ENCODE results near the gene FGF14. TPM values are rescaled to one million over a fixed set of nuclear protein-coding genes. Genes with fewer than 3 reads are reported as not detected.

FGF14 gene
- total RNA-seq, 1 donor from 2014 or later = 0.22 TPM

DNA sequence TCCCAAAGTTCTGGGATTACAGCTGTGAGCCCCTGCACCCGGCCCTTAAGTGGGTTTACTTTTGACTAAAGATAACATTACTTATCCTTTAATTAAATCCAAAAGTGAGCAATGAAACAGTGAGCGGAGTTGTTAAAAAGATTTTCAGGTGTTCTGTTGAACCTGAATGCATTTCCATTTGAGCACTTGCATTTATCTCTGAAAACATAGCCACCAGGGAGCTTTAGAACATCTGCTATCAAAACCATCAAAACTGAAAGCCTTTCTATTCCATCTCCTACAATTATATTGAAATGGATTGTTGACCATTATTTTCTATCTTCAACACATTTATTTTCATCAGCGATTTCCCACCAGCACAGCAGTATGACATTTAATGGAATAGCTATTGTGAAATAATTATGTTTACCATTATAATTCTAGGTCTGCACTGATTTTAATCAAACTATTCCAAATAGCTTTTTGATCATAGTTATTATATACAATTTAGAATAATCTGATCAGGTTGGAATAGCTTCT is 269.0 kb downstream of the FGF14 start:
- Mint-ChIP-seq H3K4me3 (ENCODE audit: unreplicated experiment) (no peak overlapping the region), H3K27ac (ENCODE audit: unreplicated experiment) (no peak overlapping the region), H3K4me1 (ENCODE audit: low read depth) (no peaks in the 10 kb centered on the region), H3K27me3 (ENCODE audit: low read depth) (peaks cover 26% of the 10 kb centered on the region), H3K36me3 (ENCODE audit: low read depth) (no peaks in the 10 kb centered on the region), H3K9me3 (ENCODE audit: low read depth) (no peaks in the 10 kb centered on the region)
- TF ChIP-seq, protein P1, sequence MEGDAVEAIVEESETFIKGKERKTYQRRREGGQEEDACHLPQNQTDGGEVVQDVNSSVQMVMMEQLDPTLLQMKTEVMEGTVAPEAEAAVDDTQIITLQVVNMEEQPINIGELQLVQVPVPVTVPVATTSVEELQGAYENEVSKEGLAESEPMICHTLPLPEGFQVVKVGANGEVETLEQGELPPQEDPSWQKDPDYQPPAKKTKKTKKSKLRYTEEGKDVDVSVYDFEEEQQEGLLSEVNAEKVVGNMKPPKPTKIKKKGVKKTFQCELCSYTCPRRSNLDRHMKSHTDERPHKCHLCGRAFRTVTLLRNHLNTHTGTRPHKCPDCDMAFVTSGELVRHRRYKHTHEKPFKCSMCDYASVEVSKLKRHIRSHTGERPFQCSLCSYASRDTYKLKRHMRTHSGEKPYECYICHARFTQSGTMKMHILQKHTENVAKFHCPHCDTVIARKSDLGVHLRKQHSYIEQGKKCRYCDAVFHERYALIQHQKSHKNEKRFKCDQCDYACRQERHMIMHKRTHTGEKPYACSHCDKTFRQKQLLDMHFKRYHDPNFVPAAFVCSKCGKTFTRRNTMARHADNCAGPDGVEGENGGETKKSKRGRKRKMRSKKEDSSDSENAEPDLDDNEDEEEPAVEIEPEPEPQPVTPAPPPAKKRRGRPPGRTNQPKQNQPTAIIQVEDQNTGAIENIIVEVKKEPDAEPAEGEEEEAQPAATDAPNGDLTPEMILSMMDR (IDR thresholded peaks at IDR 0.05) = no peak
- DNase-seq (ENCODE audit: low spot score) = no peak

DNA sequence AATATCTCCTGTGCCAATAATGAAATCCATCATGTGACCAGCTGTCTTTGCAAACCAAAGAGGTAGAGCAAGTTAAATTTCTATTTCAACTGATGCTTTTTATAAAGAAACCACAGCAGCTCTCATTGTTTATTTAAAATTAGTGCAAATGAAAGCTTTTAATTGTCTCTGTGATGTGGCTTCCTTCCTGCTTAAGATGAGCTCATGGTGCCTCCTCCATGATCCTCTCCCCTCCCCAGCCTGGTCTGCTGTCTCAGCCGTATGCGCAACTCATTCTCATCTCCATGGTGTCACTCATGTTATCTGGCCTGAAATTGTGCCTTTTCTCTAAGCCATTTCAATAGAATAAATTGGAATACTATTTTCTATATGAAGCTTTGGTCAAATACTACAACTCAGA is 270.6 kb downstream of the FGF14 start:
- DNase-seq (ENCODE audit: low spot score) = no peak
- TF ChIP-seq, protein P1 (IDR thresholded peaks at IDR 0.05) = no peak
- Mint-ChIP-seq H3K9me3 (ENCODE audit: low read depth) (no peaks in the 10 kb centered on the region), H3K4me1 (ENCODE audit: low read depth) (no peaks in the 10 kb centered on the region), H3K27me3 (ENCODE audit: low read depth) (peaks cover 27% of the 10 kb centered on the region), H3K4me3 (ENCODE audit: unreplicated experiment) (no peak overlapping the region), H3K27ac (ENCODE audit: unreplicated experiment) (no peak overlapping the region), H3K36me3 (ENCODE audit: low read depth) (no peaks in the 10 kb centered on the region)

DNA sequence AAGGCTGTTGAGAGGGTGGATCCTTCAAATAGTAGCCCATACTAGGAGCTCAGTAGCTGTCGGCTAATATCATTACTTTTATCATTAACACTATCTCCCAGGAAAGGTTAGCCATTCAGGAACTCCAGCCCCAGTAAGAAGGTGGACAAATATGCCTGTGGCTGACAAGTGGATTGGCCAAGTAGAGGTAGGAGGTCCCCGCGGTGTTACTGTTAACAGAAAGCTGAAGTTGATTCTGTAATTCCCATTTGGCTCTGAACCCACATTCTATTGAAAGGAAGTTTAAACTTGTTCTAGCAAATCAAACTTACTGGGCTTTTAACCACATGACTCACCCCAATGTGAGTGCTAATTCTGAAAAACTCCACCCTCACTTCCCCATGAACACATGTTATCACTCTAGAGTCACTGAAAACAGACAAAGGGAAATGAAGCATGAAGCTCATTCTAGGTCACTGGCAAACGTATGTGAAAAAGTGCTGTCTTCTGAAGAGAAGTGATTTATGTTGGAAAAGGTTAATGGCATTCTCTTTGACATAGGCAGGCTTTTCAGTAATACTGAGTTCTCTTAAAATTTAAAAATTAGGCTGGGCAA is 273.5 kb downstream of the FGF14 start:
- Mint-ChIP-seq H3K27ac (ENCODE audit: unreplicated experiment) (no peak overlapping the region), H3K36me3 (ENCODE audit: low read depth) (no peaks in the 10 kb centered on the region), H3K9me3 (ENCODE audit: low read depth) (no peaks in the 10 kb centered on the region), H3K4me3 (ENCODE audit: unreplicated experiment) (no peak overlapping the region), H3K4me1 (ENCODE audit: low read depth) (no peaks in the 10 kb centered on the region), H3K27me3 (ENCODE audit: low read depth) (peaks cover 40% of the 10 kb centered on the region)
- no peak for DNase-seq (ENCODE audit: low spot score)
- TF ChIP-seq, protein P1 (IDR thresholded peaks at IDR 0.05) = no peak

DNA sequence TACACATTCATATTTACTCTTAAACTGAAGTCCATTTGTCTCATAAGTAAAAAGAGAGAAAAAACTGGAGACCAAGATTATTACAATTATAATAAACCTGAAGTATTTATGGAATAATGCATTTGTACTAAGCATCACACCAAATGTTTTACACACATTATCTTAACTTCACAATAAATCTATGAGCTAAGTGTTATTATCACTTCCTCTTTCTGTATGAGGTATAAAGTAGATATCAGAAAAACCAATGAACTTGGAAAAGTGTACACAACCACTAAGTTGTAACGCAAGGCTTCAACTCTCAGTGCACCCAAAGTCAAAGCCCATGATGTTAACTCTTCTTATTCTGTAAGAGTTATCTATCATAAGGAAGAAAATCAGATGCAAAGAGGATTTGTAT is 274.7 kb downstream of the FGF14 start:
- TF ChIP-seq, protein P1 (IDR thresholded peaks at IDR 0.05) = no peak
- Mint-ChIP-seq H3K36me3 (ENCODE audit: low read depth) (no peaks in the 10 kb centered on the region), H3K4me1 (ENCODE audit: low read depth) (no peaks in the 10 kb centered on the region), H3K27ac (ENCODE audit: unreplicated experiment) (no peak overlapping the region), H3K9me3 (ENCODE audit: low read depth) (no peaks in the 10 kb centered on the region), H3K4me3 (ENCODE audit: unreplicated experiment) (no peak overlapping the region), H3K27me3 (ENCODE audit: low read depth) (peaks cover 41% of the 10 kb centered on the region)
- no peak for DNase-seq (ENCODE audit: low spot score)

DNA sequence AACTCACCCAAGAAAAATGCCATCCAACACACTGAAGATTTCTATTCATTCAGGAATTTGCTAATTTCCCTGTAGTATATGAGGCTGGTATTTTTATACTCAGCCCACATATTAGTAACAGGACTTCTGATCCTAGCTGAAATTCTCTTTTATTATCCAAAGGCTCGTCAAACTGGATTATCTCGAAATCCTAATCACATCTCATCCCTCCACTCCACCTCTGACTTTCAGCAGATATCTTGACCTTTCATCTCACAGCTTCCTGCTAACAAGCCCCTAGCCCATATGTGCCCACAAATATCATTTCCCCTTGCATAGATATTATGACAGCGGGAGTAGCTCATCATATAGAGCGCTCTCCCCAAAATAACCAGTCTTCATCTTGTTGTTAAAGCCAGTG is 279.7 kb downstream of the FGF14 start:
- H3K27ac Mint-ChIP-seq (ENCODE audit: unreplicated experiment) = no peak overlapping the region
- peaks cover 31% of the 10 kb centered on the region for H3K27me3 Mint-ChIP-seq (ENCODE audit: low read depth)
- H3K4me3 Mint-ChIP-seq (ENCODE audit: unreplicated experiment) = no peak overlapping the region

More for the DNA sequence above, 279.7 kb downstream of the FGF14 start:
- no peaks in the 10 kb centered on the region for H3K4me1 Mint-ChIP-seq (ENCODE audit: low read depth)
- H3K9me3 Mint-ChIP-seq (ENCODE audit: low read depth) = no peaks in the 10 kb centered on the region
- TF ChIP-seq, protein P1 (IDR thresholded peaks at IDR 0.05) = no peak
- no peaks in the 10 kb centered on the region for H3K36me3 Mint-ChIP-seq (ENCODE audit: low read depth)
- DNase-seq (ENCODE audit: low spot score) = no peak

All from chondrocyte (in vitro differentiated cells).